ENCODE data around the gene RAB11FIP4.

GRCh38 chr17:31585280-31585630 is 193.8 kb downstream of the RAB11FIP4 start:
- TF ChIP-seq POLR2AphosphoS5 (IDR thresholded peaks at IDR 0.05; ENCODE audit: low read depth, low read length): no peak
- no peak for TF ChIP-seq TAF1 (IDR thresholded peaks at IDR 0.05; ENCODE audit: borderline replicate concordance, insufficient read depth, low read length)
- TF ChIP-seq SIN3A (IDR thresholded peaks at IDR 0.05; ENCODE audit: borderline replicate concordance, insufficient read depth, low read length): no peak

All from PFSK-1 (cell line).